HEK293 (cell line): Measurements from ENCODE around the gene ANO2.

Source experiments
- CTCF ChIA-PET: fragments of 350-600 bp; formaldehyde crosslinking; extraction: SDS; loops from one replicate; lab custom pipeline; 2021; ENCODE audit warnings: antibody characterized with exemption; lab: Yijun Ruan, JAX
- POLR2A ChIA-PET: fragments of 300-600 bp; formaldehyde crosslinking; extraction: SDS; loops from one replicate; lab custom pipeline; 2020; ENCODE audit warnings: antibody characterized with exemption, inconsistent platforms; lab: Yijun Ruan, JAX
- H3K27ac ChIP-seq: fragments of 200-500 bp; sonication (Bioruptor generic); 2 replicates; pipeline ENCODE4 v1.5.1; 2014; ENCODE audit warnings: low read depth, low read length, control low read depth, inconsistent platforms; ENCODE audit errors: extremely low read depth
- H3K36me3 ChIP-seq, 2 experiments: fragments of 200-500 bp in 1 of 2; sonication (Bioruptor generic) in 1 of 2; 1 replicate in 1 of 2; 2 replicates in 1 of 2; pipeline ENCODE4 v1.5.1; 2014 to 2017; ENCODE audit warnings: inconsistent platforms in 2 of 2, low read length in 2 of 2; ENCODE audit not compliant: control insufficient read depth in 2 of 2, insufficient read depth in 1 of 2
- H3K4me1 ChIP-seq: fragments of 200-500 bp; sonication (Bioruptor generic); 2 replicates; pipeline ENCODE4 v1.5.1; 2014; ENCODE audit warnings: mild to moderate bottlenecking, low read length, inconsistent platforms; ENCODE audit not compliant: control insufficient read depth, insufficient read depth
- H3K4me3 ChIP-seq: 2 replicates; pipeline ENCODE4 v1.5.1; 2011; ENCODE audit warnings: low read depth, mild to moderate bottlenecking, control low read depth, low read length, moderate library complexity
- H3K9me3 ChIP-seq: fragments of 200-500 bp; sonication (Bioruptor generic); 2 replicates; pipeline ENCODE4 v1.5.1; 2014; ENCODE audit warnings: low read depth, low read length, inconsistent platforms; ENCODE audit not compliant: control insufficient read depth, insufficient read depth
- EGR2 ChIP-seq: fragments of 450-650 bp; formaldehyde crosslinking; IDR thresholded peaks from 2 replicates; pipeline ENCODE4 v1.5.1; 2016; ENCODE audit warnings: low read depth, missing biosample characterization, missing genetic modification characterization
- GLIS1 ChIP-seq: fragments of 450-650 bp; formaldehyde crosslinking; IDR thresholded peaks from 2 replicates; pipeline ENCODE4 v1.5.1; 2016; ENCODE audit warnings: missing biosample characterization, missing genetic modification characterization
- IKZF3 ChIP-seq: fragments of 450-650 bp; IDR thresholded peaks from 2 replicates; pipeline ENCODE4 v1.5.0; 2018; ENCODE audit warnings: missing biosample characterization, mild to moderate bottlenecking, missing genetic modification characterization, moderate library complexity
- OSR2 ChIP-seq: fragments of 450-650 bp; formaldehyde crosslinking; IDR thresholded peaks from 2 replicates; pipeline ENCODE4 v1.5.1; 2016; ENCODE audit warnings: missing biosample characterization, missing genetic modification characterization
- PATZ1 ChIP-seq: fragments of 450-650 bp; formaldehyde crosslinking; IDR thresholded peaks from 2 replicates; pipeline ENCODE4 v1.5.1; 2016; ENCODE audit warnings: missing biosample characterization, missing genetic modification characterization
- SCRT1 ChIP-seq: fragments of 450-650 bp; formaldehyde crosslinking; IDR thresholded peaks from 2 replicates; pipeline ENCODE4 v1.5.1; 2016; ENCODE audit warnings: missing biosample characterization, missing genetic modification characterization, borderline replicate concordance
- WT1 ChIP-seq: fragments of 450-650 bp; formaldehyde crosslinking; IDR thresholded peaks from 2 replicates; pipeline ENCODE4 v1.5.1; 2016; ENCODE audit warnings: missing biosample characterization, missing genetic modification characterization
- ZNF114 ChIP-seq: fragments of 450-650 bp; formaldehyde crosslinking; IDR thresholded peaks from 2 replicates; pipeline ENCODE4 v1.5.0; 2017; ENCODE audit warnings: missing biosample characterization, missing genetic modification characterization
- ZNF140 ChIP-seq: fragments of 450-650 bp; formaldehyde crosslinking; IDR thresholded peaks from 2 replicates; pipeline ENCODE4 v1.5.1; 2016; ENCODE audit warnings: missing biosample characterization, missing genetic modification characterization
- ZNF146 ChIP-seq: fragments of 450-650 bp; formaldehyde crosslinking; IDR thresholded peaks from 2 replicates; pipeline ENCODE4 v1.5.1; 2016; ENCODE audit warnings: missing biosample characterization, missing genetic modification characterization
- ZNF26 ChIP-seq: fragments of 450-650 bp; formaldehyde crosslinking; IDR thresholded peaks from 2 replicates; pipeline ENCODE4 v1.5.1; 2016; ENCODE audit warnings: missing biosample characterization, missing genetic modification characterization
- ZNF280D ChIP-seq: fragments of 450-650 bp; formaldehyde crosslinking; IDR thresholded peaks from 2 replicates; pipeline ENCODE4 v1.5.1; 2016; ENCODE audit warnings: missing biosample characterization, missing genetic modification characterization
- ZNF311 ChIP-seq: fragments of 450-650 bp; formaldehyde crosslinking; IDR thresholded peaks from 2 replicates; pipeline ENCODE4 v1.5.1; 2017; ENCODE audit warnings: missing biosample characterization, missing genetic modification characterization, borderline replicate concordance
- ZNF423 ChIP-seq: fragments of 450-650 bp; formaldehyde crosslinking; IDR thresholded peaks from 2 replicates; pipeline ENCODE4 v1.5.1; 2016; ENCODE audit warnings: missing biosample characterization, missing genetic modification characterization
- ZNF449 ChIP-seq: fragments of 450-650 bp; formaldehyde crosslinking; IDR thresholded peaks from 2 replicates; pipeline ENCODE4 v1.5.1; 2017; ENCODE audit warnings: missing biosample characterization, mild to moderate bottlenecking, missing genetic modification characterization, moderate library complexity
- ZNF501 ChIP-seq: fragments of 450-650 bp; formaldehyde crosslinking; IDR thresholded peaks from 2 replicates; pipeline ENCODE4 v1.5.1; 2016; ENCODE audit warnings: missing biosample characterization, missing genetic modification characterization
- ZNF560 ChIP-seq: fragments of 450-650 bp; formaldehyde crosslinking; IDR thresholded peaks from 2 replicates; pipeline ENCODE4 v1.5.1; 2017; ENCODE audit warnings: missing biosample characterization, missing genetic modification characterization, borderline replicate concordance
- ZNF561 ChIP-seq: fragments of 450-650 bp; IDR thresholded peaks from 2 replicates; pipeline ENCODE4 v1.5.1; 2018; ENCODE audit warnings: missing biosample characterization, missing genetic modification characterization, borderline replicate concordance
- ZNF600 ChIP-seq: fragments of 450-650 bp; formaldehyde crosslinking; IDR thresholded peaks from 2 replicates; pipeline ENCODE4 v1.5.1; 2016; ENCODE audit warnings: missing biosample characterization, missing genetic modification characterization
- ZNF621 ChIP-seq: fragments of 450-650 bp; formaldehyde crosslinking; IDR thresholded peaks from 2 replicates; pipeline ENCODE4 v1.5.1; 2017; ENCODE audit warnings: missing biosample characterization, missing genetic modification characterization
- ZNF624 ChIP-seq: fragments of 450-650 bp; formaldehyde crosslinking; IDR thresholded peaks from 2 replicates; pipeline ENCODE4 v1.5.1; 2017; ENCODE audit warnings: missing biosample characterization, missing genetic modification characterization
- ZNF654 ChIP-seq: fragments of 450-650 bp; formaldehyde crosslinking; IDR thresholded peaks from 2 replicates; pipeline ENCODE4 v1.5.1; 2016; ENCODE audit warnings: low read depth, missing biosample characterization, missing genetic modification characterization
- TF ChIP-seq, protein P1 (sequence below): fragments of 450-650 bp; formaldehyde crosslinking; optimal IDR thresholded peaks from 2 replicates; pipeline ENCODE3; 2016; ENCODE audit warnings: missing biosample characterization, mild to moderate bottlenecking, missing genetic modification characterization
- TF ChIP-seq, protein P2 (sequence below): fragments of 450-650 bp; formaldehyde crosslinking; IDR thresholded peaks from 2 replicates; pipeline ENCODE4 v1.5.1; 2016; ENCODE audit warnings: missing biosample characterization, missing genetic modification characterization

The ANO2 gene

DNA sequence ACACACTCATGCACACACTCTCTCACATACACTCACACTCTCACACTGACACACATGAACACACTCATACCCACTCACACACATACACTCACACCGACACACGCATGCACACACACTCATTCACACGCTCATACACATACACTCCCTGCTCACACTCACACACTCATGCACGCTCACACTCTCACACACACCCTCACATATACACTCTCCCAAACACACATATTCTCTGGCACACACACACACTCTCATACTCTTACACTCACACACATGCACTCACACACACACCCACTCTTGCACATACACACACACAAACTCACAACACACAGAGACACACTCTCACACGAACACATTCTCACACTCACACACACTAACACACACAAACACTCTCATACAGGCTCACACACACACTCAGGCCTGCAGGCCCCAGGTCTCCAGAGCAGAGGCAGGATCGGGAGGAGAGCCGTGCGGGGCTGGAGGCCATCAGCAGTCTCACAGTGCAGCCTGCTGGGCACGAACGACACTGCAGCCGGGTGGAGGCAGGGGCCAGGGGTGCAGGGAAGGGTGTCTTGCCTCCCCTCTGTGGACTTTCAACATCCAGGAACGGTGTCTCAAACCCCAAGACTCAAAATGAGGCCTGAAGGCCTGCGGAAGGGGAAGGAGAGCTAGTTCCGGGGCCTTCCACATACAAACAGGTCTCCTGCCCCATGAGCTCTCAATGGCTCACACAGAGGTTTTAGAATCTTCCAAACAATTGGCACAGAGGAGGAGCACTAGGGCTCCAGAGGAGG, 148.7 kb downstream of the ANO2 start (continued):
- TF ChIP-seq PATZ1 (tag by site-specific recombination) (0 out of 2 replicates have a peak, but pooled peaks have one; percentile 28), SCRT1 (0 out of 2 replicates have a peak, but pooled peaks have one; percentile 6), ZNF560 (no peak), ZNF654 (tag by site-specific recombination) (peak; percentile 62), ZNF561 (tag by site-specific recombination) (no peak), EGR2 (tag by site-specific recombination) (0 out of 2 replicates have a peak, but pooled peaks have one; percentile 19), ZNF621 (tag by site-specific recombination) (0 out of 2 replicates have a peak, but pooled peaks have one; percentile 53)

DNA sequence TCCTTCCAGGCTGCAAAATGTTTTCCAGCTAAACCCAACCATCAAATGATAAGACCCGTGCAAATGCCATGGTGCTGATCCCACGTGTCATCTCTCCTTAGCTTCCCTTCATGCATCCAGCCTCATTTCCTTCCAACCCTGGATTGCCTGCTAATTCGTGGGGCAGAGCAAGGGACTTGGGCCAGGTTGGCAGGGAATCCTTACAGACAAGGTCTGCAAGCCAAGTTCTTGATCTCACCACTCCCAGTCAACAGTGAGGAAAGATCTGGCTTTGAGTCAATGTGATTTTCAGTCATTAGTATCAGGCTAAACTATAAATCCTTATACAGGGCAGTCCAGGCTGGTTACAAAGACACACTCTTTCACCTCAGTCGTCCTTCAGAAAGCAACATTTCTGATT, 150.9 kb downstream of the ANO2 start:
- POLR2A ChIA-PET: no interaction called here
- Histone ChIP-seq H3K9me3 (no peaks in the 10 kb centered on the region), H3K27ac (no peak overlapping the region), H3K4me1 (peaks cover 11% of the 10 kb centered on the region), H3K4me3 (no peak overlapping the region), H3K36me3 (no peaks in the 10 kb centered on the region)
- TF ChIP-seq OSR2 (tag by site-specific recombination) (no peak), ZNF449 (tag by site-specific recombination) (no peak), ZNF311 (tag by site-specific recombination) (no peak), EGR2 (tag by site-specific recombination) (no peak), ZNF600 (tag by site-specific recombination) (no peak), ZNF423 (tag by site-specific recombination) (no peak), ZNF146 (tag by site-specific recombination) (no peak), ZNF280D (tag by site-specific recombination) (no peak), ZNF26 (tag by site-specific recombination) (no peak), ZNF501 (no peak), ZNF114 (no peak), IKZF3 (tag by site-specific recombination) (no peak), WT1 (tag by site-specific recombination) (no peak), GLIS1 (no peak), ZNF624 (tag by site-specific recombination) (no peak), ZNF140 (tag by site-specific recombination) (no peak)
- TF ChIP-seq, protein P1, sequence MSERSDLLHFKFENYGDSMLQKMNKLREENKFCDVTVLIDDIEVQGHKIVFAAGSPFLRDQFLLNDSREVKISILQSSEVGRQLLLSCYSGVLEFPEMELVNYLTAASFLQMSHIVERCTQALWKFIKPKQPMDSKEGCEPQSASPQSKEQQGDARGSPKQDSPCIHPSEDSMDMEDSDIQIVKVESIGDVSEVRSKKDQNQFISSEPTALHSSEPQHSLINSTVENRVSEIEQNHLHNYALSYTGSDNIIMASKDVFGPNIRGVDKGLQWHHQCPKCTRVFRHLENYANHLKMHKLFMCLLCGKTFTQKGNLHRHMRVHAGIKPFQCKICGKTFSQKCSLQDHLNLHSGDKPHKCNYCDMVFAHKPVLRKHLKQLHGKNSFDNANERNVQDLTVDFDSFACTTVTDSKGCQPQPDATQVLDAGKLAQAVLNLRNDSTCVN (tag by site-specific recombination): no peak
- TF ChIP-seq, protein P2, sequence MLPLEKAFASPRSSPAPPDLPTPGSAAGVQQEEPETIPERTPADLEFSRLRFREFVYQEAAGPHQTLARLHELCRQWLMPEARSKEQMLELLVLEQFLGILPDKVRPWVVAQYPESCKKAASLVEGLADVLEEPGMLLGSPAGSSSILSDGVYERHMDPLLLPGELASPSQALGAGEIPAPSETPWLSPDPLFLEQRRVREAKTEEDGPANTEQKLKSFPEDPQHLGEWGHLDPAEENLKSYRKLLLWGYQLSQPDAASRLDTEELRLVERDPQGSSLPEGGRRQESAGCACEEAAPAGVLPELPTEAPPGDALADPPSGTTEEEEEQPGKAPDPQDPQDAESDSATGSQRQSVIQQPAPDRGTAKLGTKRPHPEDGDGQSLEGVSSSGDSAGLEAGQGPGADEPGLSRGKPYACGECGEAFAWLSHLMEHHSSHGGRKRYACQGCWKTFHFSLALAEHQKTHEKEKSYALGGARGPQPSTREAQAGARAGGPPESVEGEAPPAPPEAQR (tag by site-specific recombination): no peak
- CTCF ChIA-PET: interaction anchor here (0.7 to 3.4 kb wide), 2 partner anchors 49 to 143 kb away, joined by 3 to 29 read pairs; no protein-coding TSS in a partner anchor
